ENCODE measurements around the gene OPN5.

The OPN5 gene

DNA sequence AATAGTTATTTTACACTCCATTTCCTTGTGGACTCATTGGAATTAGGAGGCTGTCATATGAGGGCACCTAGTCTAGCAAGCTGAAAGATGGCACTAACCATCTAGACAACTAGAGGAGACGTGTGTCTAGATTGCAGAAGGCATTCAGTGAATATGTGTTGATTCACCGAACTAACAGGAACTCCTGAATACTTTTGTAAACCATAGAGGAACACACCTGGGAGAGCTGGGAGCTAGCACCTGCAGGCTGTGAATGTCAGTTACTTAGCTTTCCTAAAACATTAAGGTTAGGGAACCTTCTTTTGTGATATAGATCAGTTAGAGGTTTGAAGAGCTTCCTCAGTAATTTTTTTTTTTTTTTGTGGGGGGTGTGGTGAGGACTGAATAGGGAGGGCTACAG is 7.7 kb downstream of the OPN5 start:
- DNase-seq, result no peak

- DNase-seq, result no peak
Measured at GRCh38 chr6:47792216-47792733, 10.4 kb downstream of the OPN5 start.

- no peak for DNase-seq
Measured at GRCh38 chr6:47794577-47795135, 12.8 kb downstream of the OPN5 start.

GRCh38 chr6:47801984-47802383 is 20.2 kb downstream of the OPN5 start:
- no peak for DNase-seq

- DNase-seq, result no peak
Measured at GRCh38 chr6:47804821-47805220, 23.0 kb downstream of the OPN5 start.

DNA sequence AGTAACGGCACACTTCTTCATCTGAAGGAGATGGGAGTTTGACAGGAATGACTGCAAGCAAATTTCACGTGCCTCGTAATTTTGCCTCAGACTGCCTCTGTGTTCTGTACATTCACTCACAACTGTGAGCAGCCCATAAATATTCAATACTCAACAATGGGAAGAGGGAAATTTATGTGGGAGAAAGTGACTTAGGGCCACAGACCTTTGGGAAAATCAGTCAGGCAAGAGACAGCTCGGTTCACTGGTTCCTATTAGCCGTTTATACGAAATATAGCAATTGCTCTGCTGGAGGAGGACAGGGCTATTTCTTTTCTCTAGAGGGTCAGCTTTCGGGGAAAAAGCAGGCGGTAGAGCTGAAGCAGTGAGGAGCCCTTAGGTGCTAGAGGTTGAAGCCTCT is 28.0 kb downstream of the OPN5 start:
- no peak for DNase-seq

GRCh38 chr6:47810885-47811284 is 29.1 kb downstream of the OPN5 start:
- DNase-seq, result no peak

DNA sequence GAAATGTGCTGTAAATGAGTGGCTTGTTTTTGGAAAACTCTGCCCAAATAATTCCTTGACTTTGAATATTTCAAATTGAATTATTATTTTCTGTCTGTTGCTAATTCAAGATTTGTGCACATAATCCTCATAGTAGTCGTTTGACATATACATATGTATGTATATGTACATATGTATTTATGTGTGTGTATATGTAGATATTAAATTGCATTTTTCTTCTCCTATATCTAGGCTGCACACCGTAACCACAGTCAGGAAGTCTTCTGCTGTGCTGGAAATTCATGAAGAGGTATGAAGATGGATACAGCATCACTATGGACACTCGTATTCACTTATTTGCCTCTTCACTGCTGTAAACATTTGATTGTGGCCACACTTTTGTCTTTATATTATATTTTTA is 29.6 kb downstream of the OPN5 start:
- DNase-seq, result no peak

DNA sequence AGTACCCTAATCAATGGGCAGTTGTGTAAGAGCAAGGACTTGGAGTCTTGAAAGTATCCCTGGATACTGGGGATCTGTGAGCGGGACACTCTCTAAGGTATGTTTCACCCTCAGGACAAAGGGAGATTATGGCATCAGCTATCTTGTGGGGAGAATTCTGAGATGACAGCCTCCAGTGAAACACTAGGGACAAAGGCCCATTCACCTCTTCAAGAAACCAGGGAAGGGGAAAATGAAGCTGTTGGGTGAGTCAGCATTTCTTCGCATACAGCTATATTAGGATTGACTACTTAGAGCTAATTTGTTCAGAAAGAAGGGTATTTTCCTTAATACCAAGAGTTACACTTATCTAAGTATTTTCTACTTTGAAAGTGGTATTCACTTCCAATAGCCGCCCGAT is 35.9 kb downstream of the OPN5 start:
- no peak for DNase-seq

DNA sequence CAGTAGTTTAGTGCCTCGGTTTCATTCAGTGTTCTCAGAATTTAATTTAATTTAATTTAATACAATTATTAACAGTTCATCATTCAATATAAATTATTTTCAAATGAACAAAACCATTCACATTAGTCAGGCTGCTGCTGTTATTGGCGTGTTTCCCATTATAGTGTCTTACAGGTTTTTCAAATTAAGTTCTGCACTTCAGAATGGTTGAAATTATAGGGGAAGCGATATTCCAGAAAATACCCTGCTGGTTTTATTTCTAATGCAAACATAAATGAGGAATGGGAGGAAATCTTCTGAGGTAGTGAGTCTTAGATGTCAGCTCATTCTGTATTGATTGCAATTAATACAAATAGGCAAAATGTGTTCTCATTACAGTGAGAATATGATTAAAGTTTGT is 37.6 kb downstream of the OPN5 start:
- no peak for DNase-seq

DNA sequence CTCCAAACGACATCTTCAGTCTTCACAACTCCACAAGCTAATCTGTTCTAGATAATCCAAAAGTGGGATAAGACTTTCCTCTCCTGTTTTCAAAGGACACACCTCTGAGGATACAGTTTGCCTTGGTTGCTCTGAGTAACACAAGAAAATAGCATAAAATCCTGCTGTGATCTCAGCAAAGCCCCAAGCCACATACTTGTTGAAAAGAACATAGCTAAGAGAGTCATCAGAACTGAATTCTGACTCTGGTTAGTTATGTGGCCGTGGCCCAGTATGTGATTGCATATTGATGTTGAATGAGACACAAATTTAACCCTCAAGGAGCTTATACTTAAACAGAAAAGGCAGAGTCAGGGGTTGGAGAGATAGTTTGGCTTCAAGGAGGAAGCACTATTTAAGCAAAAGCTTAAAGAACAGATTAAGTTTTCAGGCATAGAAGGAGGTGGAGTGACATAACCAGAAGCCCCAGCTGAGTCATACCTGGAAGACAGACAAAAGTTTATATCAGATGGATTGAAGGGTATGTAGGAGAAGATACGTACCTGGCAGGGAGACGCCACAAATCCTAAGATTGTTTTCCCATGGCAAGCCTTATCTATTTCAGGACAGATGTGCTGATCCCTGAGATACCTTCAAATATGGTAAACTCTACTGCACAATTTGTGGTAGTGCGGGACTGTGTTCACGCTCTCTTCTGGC is 41.2 kb downstream of the OPN5 start:
- DNase-seq, result no peak

- no peak for DNase-seq
Measured at GRCh38 chr6:47832386-47833100, 50.7 kb downstream of the OPN5 start.

DNA sequence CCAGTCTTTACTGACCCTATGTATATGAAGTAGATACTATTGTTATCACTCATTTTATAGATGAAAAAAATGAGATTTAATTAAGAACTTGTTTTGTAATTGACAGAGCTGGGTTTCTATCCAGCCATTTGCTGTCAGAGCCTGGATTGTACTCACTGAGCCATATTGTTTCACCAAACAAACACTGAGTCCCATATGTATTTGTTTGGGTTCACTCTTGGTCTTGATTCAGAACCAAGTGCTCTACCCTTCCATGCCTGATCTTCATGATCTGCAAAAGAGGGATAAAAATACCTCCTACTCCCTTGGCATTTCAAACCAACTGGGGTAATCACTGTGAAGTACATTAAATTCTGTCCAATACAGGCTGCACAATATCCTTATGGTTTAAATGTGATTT is 52.4 kb downstream of the OPN5 start:
- DNase-seq, result no peak

GRCh38 chr6:47836046-47836445 is 54.2 kb downstream of the OPN5 start:
- no peak for DNase-seq

GRCh38 chr6:47836639-47837038 is 54.8 kb downstream of the OPN5 start:
- DNase-seq, result no peak

- DNase-seq, result no peak
Measured at GRCh38 chr6:47839645-47840044, 57.8 kb downstream of the OPN5 start.

DNA sequence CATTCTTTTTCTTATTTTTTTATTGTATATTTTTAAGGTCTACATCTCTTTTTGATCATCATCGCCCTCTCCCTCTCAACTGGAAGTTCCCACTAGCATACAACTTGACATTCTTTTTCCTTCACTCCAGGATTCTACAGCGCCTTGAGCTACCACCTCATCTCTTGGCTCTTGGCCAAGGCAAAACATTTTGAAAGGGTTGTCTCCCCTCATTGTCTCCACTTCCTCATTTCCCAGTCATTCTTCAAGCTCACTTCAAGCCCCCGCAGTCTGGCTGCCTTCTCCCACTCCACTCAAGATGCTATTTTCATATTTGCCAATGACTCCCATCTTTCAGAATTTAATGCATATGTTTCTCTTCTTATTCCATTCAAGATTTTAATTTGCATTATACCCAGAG is 63.0 kb downstream of the OPN5 start:
- no peak for DNase-seq

GRCh38 chr6:47846752-47847151 is 64.9 kb downstream of the OPN5 start:
- DNase-seq, result no peak

- DNase-seq, result no peak
Measured at GRCh38 chr6:47851091-47851490, 69.3 kb downstream of the OPN5 start.

DNA sequence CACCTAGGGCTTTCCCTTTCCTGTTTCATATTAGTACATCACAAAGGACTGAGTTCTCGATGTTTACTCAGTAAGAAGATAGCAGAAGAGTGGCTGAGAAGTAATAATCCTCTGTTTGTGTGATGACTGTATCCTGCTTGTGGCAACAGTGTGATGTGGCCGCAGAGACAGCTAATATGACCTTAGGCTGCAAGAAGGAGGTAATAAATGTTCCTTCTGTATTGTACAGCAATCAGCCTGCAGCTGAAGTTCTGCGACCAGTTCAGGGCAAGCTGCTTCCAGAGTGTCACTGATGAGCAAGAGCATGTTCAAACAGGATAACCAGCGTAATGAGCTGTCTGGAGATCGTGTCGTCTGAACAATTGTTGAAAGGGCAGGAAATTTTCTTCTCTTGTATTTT is 70.9 kb downstream of the OPN5 start:
- no peak for DNase-seq

DNA sequence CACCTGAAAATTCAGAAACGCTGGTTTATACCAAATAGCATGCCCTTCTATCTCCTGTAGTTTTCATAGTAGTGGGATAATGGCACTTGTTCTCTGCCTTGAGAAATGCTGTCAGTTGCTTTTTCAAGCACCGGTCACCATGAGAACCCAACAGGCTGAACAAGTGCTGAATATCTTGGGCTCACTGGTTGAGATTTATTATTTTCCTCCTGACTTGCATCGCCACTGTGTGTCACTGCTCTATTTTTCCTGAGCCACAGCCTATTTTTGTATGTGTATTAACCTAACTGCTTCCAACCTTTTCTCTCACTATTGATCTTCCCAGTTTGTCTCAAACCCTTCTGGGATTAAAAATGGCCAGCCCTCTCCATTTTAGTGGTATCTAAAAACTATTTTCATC is 71.9 kb downstream of the OPN5 start:
- DNase-seq, result no peak

DNA sequence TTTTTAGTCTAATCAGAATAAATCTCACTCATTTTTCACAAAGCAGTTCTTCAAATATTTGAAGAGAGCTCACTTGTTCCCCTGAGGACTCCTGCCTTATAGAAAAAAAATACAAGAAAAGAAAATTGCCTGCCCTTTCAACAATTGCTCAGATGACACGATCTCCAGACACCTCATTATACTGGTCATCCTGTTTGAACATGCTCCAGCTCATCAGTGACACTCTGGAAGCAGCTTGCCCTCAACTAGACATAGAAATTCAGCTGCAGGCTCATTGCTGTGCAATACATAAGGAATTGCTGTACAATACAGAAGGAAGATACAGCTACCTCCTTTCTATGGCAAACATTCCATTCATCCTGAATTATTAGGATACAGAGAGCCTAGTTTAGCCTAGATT is 73.1 kb downstream of the OPN5 start:
- DNase-seq, result no peak

- no peak for DNase-seq
Measured at GRCh38 chr6:47859175-47859574, 77.3 kb downstream of the OPN5 start.

DNA sequence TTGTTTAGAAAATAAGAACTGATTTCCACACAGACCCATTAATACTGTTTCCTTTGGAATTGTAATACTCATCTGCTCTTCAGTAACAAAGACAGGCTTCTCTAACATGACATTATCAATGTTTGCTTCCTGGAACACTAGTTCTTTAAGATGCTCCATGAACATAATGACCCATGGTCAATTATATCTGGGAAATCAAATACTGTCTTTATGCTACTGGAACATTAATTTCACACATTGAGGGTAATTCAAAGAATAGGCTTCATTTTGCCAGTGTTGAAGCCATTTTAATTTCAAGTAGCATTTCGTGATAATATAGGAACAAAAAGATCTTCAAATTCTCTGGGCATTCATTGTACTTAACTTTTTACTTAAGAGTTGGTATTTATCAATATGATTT is 80.9 kb downstream of the OPN5 start:
- DNase-seq, result no peak

Data from suppressor macrophage treated with lipopolysaccharide for 4 hours (primary cell).